GM19351 (cell line): ENCODE results near the gene KCNC1.

Experiments
- ATAC-seq: cut with Tn5 transposase; IDR thresholded peaks from one replicate; pipeline ENCODE4 v1.9.1; 2021; ENCODE audit warnings: mild to moderate bottlenecking, moderate library complexity; ENCODE audit not compliant: unreplicated experiment

Gene KCNC1

GRCh38 chr11:17734418-17734911, at the start of gene KCNC1:
TSS of gene KCNC1 (plus strand) at chr11:17734781. CDS start at chr11:17736003, 1,222 bp downstream.
- peak; percentile 19 for ATAC-seq

GRCh38 chr11:17686231-17686980, 48.2 kb upstream of the KCNC1 start:
- no peak for ATAC-seq

GRCh38 chr11:17687946-17688670, 46.5 kb upstream of the KCNC1 start:
- no peak for ATAC-seq

- no peak for ATAC-seq
Observed at GRCh38 chr11:17691550-17691949, 43.0 kb upstream of the KCNC1 start.

GRCh38 chr11:17691976-17692375, 42.6 kb upstream of the KCNC1 start:
- ATAC-seq = no peak

GRCh38 chr11:17692931-17693330, 41.6 kb upstream of the KCNC1 start:
- no peak for ATAC-seq

- no peak for ATAC-seq
Observed at GRCh38 chr11:17693531-17693930, 41.0 kb upstream of the KCNC1 start.

GRCh38 chr11:17694494-17695110, 40.0 kb upstream of the KCNC1 start:
- ATAC-seq = no peak

GRCh38 chr11:17695454-17696441, 38.8 kb upstream of the KCNC1 start:
- ATAC-seq = no peak

GRCh38 chr11:17696741-17697140, 37.8 kb upstream of the KCNC1 start:
- ATAC-seq = no peak

GRCh38 chr11:17697175-17697949, 37.2 kb upstream of the KCNC1 start:
- no peak for ATAC-seq

- ATAC-seq = no peak
Observed at GRCh38 chr11:17699147-17700114, 35.1 kb upstream of the KCNC1 start.

- ATAC-seq = no peak
Observed at GRCh38 chr11:17700991-17701390, 33.6 kb upstream of the KCNC1 start.

GRCh38 chr11:17702876-17703275, 31.7 kb upstream of the KCNC1 start:
- no peak for ATAC-seq

- ATAC-seq = peak; percentile 73
Observed at GRCh38 chr11:17703951-17704350, 30.6 kb upstream of the KCNC1 start.

- no peak for ATAC-seq
Observed at GRCh38 chr11:17707830-17708229, 26.8 kb upstream of the KCNC1 start.

GRCh38 chr11:17711836-17712235, 22.7 kb upstream of the KCNC1 start:
- ATAC-seq = no peak

GRCh38 chr11:17713851-17714250, 20.7 kb upstream of the KCNC1 start:
- ATAC-seq = no peak
